Loucy (cell line): ENCODE results near the gene CAMSAP3.

ENCODE experiments used
- H2AFZ ChIP-seq: fragments of 200-600 bp; sonication (generic); 2 replicates; pipeline ENCODE4 v1.6.0; 2016; ENCODE audit warnings: antibody characterized with exemption, mild to moderate bottlenecking, low read length, moderate library complexity
- H3F3A ChIP-seq: fragments of 200-600 bp; 2 replicates; pipeline ENCODE4 v1.6.0; 2016; ENCODE audit warnings: antibody characterized with exemption, low read depth, mild to moderate bottlenecking
- H3K27me3 ChIP-seq: fragments of 200-600 bp; sonication (generic); 2 replicates; pipeline ENCODE4 v1.6.1; 2014; ENCODE audit warnings: low read length, mild to moderate bottlenecking; ENCODE audit not compliant: insufficient read depth, poor library complexity, severe bottlenecking
- H3K36me3 ChIP-seq: fragments of 200-600 bp; sonication (generic); 2 replicates; pipeline ENCODE4 v1.6.1; 2016; ENCODE audit warnings: low read length; ENCODE audit not compliant: insufficient read depth
- H3K4me1 ChIP-seq: fragments of 200-600 bp; sonication (generic); 2 replicates; pipeline ENCODE4 v1.5.1; 2014; ENCODE audit warnings: low read length, mild to moderate bottlenecking; ENCODE audit not compliant: insufficient read depth, poor library complexity, severe bottlenecking
- H3K4me2 ChIP-seq: fragments of 200-600 bp; sonication (generic); 2 replicates; pipeline ENCODE4 v1.6.0; 2014; ENCODE audit warnings: antibody characterized with exemption, low read length, low read depth, mild to moderate bottlenecking; ENCODE audit not compliant: poor library complexity, severe bottlenecking
- H3K4me3 ChIP-seq: fragments of 200-600 bp; sonication (generic); 2 replicates; pipeline ENCODE4 v1.5.1; 2014; ENCODE audit warnings: low read length, mild to moderate bottlenecking, mixed read lengths; ENCODE audit not compliant: poor library complexity, severe bottlenecking
- H3K79me2 ChIP-seq: fragments of 200-600 bp; sonication (generic); 2 replicates; pipeline ENCODE4 v1.6.1; 2014; ENCODE audit warnings: low read length; ENCODE audit not compliant: insufficient read depth
- H3K9ac ChIP-seq: fragments of 200-600 bp; sonication (generic); 2 replicates; pipeline ENCODE4 v1.6.0; 2014; ENCODE audit warnings: mild to moderate bottlenecking, low read depth, low read length, moderate library complexity; ENCODE audit not compliant: poor library complexity, severe bottlenecking
- H3K9me2 ChIP-seq: fragments of 200-600 bp; sonication (generic); replicated peaks from 2 replicates; pipeline ENCODE4 v1.6.1; 2016; ENCODE audit warnings: low read depth, low read length, mixed read lengths
- H3K9me3 ChIP-seq: fragments of 200-600 bp; sonication (generic); 2 replicates; pipeline ENCODE4 v1.6.1; 2014; ENCODE audit warnings: mild to moderate bottlenecking, antibody characterized with exemption, low read length, low read depth; ENCODE audit not compliant: insufficient read depth
- H4K20me1 ChIP-seq: fragments of 200-600 bp; sonication (generic); 2 replicates; pipeline ENCODE4 v1.6.0; 2014; ENCODE audit warnings: antibody characterized with exemption, low read length, mild to moderate bottlenecking; ENCODE audit not compliant: insufficient read depth, poor library complexity, severe bottlenecking
- EZH2phosphoT487 ChIP-seq: fragments of 200-600 bp; IDR thresholded peaks from 2 replicates; pipeline ENCODE4 v1.6.1; 2018; ENCODE audit warnings: antibody characterized with exemption, mild to moderate bottlenecking, moderate library complexity, borderline replicate concordance
- TF ChIP-seq, protein P1 (sequence below): fragments of 200-600 bp; sonication (generic); conservative IDR thresholded peaks from 2 replicates; pipeline ENCODE4 v1.5.1; 2014; ENCODE audit warnings: mild to moderate bottlenecking, antibody characterized with exemption, low read length

CAMSAP3 gene

DNA sequence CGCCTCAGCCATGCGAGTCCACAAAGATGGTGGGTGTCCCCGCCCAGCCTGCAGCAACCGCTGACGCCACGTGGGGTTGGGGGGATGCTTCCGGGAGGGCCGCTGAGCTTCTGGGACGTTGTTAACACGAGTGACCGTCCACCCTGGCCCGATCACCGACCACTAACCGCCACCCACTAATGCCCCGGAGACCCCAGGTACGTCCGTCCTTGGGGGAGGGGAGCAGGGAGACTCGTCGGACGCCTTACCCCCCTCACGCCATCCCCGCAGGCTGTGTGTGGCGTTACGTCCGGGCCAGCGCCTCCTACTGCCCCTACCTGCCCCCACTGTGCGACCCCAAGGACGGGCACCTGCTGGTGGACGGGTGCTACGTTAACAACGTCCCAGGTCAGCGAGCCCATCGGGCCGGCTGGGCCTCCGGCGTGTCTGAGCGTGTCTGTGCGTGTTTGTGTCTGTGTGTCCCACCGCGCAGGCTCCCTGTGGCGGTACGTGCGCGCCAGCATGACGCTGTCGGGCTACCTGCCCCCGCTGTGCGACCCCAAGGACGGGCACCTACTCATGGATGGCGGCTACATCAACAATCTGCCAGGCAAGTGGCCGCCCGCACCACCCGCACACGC, 38.9 kb upstream of the CAMSAP3 start:
- Histone ChIP-seq H3K4me2 (no peak overlapping the region), H3K9ac (no peak overlapping the region), H3K36me3 (no peaks in the 10 kb centered on the region), H3K79me2 (no peaks in the 10 kb centered on the region), H3F3A (no peaks in the 10 kb centered on the region), H3K9me2 (no peaks in the 10 kb centered on the region), H3K4me3 (no peak overlapping the region), H3K27me3 (no peaks in the 10 kb centered on the region), H2AFZ (no peak overlapping the region), H3K4me1 (no peaks in the 10 kb centered on the region), H4K20me1 (no peaks in the 10 kb centered on the region), H3K9me3 (no peaks in the 10 kb centered on the region)
- TF ChIP-seq EZH2phosphoT487: no peak
- TF ChIP-seq, protein P1, sequence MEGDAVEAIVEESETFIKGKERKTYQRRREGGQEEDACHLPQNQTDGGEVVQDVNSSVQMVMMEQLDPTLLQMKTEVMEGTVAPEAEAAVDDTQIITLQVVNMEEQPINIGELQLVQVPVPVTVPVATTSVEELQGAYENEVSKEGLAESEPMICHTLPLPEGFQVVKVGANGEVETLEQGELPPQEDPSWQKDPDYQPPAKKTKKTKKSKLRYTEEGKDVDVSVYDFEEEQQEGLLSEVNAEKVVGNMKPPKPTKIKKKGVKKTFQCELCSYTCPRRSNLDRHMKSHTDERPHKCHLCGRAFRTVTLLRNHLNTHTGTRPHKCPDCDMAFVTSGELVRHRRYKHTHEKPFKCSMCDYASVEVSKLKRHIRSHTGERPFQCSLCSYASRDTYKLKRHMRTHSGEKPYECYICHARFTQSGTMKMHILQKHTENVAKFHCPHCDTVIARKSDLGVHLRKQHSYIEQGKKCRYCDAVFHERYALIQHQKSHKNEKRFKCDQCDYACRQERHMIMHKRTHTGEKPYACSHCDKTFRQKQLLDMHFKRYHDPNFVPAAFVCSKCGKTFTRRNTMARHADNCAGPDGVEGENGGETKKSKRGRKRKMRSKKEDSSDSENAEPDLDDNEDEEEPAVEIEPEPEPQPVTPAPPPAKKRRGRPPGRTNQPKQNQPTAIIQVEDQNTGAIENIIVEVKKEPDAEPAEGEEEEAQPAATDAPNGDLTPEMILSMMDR: no peak

DNA sequence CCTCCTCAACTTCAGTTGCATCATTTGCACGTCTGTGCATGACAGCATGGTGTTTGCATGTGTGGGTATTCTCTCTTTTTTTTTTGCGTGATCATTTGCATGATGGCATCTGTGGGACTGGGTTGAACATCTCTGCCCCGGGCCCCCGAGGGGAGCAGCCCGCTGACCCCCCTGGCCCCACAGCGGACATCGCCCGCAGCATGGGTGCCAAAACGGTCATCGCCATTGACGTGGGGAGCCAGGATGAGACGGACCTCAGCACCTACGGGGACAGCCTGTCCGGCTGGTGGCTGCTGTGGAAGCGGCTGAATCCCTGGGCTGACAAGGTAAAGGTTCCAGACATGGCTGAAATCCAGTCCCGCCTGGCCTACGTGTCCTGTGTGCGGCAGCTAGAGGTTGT, 37.0 kb upstream of the CAMSAP3 start:
- Histone ChIP-seq H3K4me3 (no peak overlapping the region), H3K79me2 (no peaks in the 10 kb centered on the region), H3K4me1 (no peaks in the 10 kb centered on the region), H3K4me2 (no peak overlapping the region), H3F3A (no peaks in the 10 kb centered on the region), H3K27me3 (no peaks in the 10 kb centered on the region), H3K9me2 (no peaks in the 10 kb centered on the region), H4K20me1 (no peaks in the 10 kb centered on the region), H3K9me3 (no peaks in the 10 kb centered on the region), H3K36me3 (no peaks in the 10 kb centered on the region), H3K9ac (no peak overlapping the region), H2AFZ (no peak overlapping the region)
- TF ChIP-seq EZH2phosphoT487: no peak
- TF ChIP-seq, protein P1: no peak

DNA sequence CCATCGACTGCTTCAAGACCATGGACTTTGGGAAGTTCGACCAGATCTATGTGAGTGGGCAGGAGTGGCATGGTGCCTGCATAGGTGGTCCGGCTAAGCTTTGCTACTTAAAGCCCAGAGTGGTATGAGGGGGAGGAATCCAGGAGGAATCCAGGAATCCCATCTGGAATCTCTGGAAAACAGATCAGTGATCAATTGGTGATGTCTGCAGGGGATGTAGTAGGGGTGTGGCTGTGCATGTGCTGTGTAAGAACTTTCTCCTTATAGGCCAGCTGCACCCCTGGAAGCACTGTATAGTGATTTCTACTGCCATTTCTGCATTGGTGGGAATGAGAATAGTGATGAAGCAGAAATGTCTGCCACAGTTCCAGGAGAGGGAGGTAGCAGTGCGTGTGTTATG, 36.6 kb upstream of the CAMSAP3 start:
- H3K9me3 ChIP-seq: no peaks in the 10 kb centered on the region
- H3K79me2 ChIP-seq: no peaks in the 10 kb centered on the region
- no peak overlapping the region for H3K4me3 ChIP-seq
- no peaks in the 10 kb centered on the region for H3K9me2 ChIP-seq
- no peak overlapping the region for H3K9ac ChIP-seq
- TF ChIP-seq, protein P1: no peak
- no peak for TF ChIP-seq EZH2phosphoT487
- H3K4me2 ChIP-seq: no peak overlapping the region
- no peak overlapping the region for H2AFZ ChIP-seq
- no peaks in the 10 kb centered on the region for H3K36me3 ChIP-seq
- H3F3A ChIP-seq: no peaks in the 10 kb centered on the region
- no peaks in the 10 kb centered on the region for H3K27me3 ChIP-seq
- H4K20me1 ChIP-seq: no peaks in the 10 kb centered on the region
- no peaks in the 10 kb centered on the region for H3K4me1 ChIP-seq
